ENCODE data around the gene RNF213.

- TF ChIP-seq GATA2 (IDR thresholded peaks at IDR 0.05; ENCODE audit: low read depth, low read length): no peak
- TF ChIP-seq GATA3 (IDR thresholded peaks at IDR 0.05; ENCODE audit: low read depth, low read length): no peak
Measured at GRCh38 chr17:80291691-80292487, 31.2 kb downstream of the RNF213 start.
